ENCODE measurements around the gene DLGAP1.

GRCh38 chr18:3720159-3720558 lies 734.9 kb downstream of the DLGAP1 start:
- TF ChIP-seq REST (IDR thresholded peaks at IDR 0.05; ENCODE audit: low read depth) (no peak), FOXM1 (IDR thresholded peaks at IDR 0.05; ENCODE audit: borderline replicate concordance, low read depth) (no peak), CEBPB (IDR thresholded peaks at IDR 0.05) (no peak), RAD21 (IDR thresholded peaks at IDR 0.05; ENCODE audit: low read depth) (no peak), YY1 (IDR thresholded peaks at IDR 0.05; ENCODE audit: low read depth) (no peak)

Data from Ishikawa (cell line).